ENCODE measurements around the gene UBE2V1. TPM values are rescaled to one million over a fixed set of nuclear protein-coding genes. Genes with fewer than 3 reads are reported as not detected.

Gene UBE2V1
- total and polyA plus RNA-seq, 2 of the 13 experiments (the other 11 are each of a cell fraction or from before 2014, with no cell fraction given), result 81.3 to 132 TPM

DNA sequence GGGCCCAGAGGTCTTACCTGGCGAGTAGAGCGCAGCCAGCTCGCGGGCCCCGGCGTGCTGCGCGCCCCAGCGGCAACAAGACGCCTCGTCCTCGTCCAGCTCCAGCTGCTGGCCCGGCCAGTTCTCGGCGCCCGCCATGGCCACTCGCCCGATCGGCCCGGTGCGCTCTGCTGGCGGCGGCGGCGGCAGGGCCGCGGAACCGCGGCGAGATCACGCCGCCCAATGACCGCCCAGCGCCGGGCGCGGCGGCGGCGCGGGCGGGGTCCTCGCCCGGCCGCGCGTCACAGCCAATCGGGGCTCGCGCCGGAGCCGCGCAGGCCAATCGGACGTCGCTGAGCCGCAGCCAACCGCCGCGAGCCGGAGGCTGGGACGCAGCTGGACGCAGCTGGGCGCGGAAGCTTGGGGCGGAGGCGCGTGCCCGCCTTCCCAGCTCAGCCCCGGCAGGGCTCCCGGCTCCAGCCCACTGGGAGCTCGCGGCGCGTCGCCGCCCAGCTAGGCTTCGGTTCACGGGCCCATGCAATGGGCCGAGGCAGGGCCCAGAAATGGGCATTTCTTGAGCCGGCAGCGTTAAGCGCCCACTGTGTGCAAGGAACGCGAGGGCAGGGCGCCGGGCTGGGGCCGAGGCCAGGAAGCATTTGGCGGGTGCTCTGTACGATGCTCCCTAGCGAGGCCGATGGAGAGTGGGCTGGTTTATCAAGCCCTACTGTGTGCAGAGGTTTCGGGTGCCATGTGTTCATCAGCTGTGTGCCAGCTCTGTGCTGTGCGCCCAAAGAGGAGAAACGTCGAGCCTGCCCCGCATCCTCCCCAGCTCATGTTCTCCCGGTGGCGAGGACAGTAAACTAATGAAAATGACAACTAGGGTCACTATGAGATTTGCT is 40.8 kb upstream of the UBE2V1 start, which contains the start of gene PEDS1 (continued):
- TF ChIP-seq ZHX2 (IDR thresholded peaks at IDR 0.05; ENCODE audit: low read depth), result peak; percentile 44
- TF ChIP-seq ZHX2 (CRISPR knock-in tag; IDR thresholded peaks at IDR 0.05; ENCODE audit: borderline replicate concordance), result no peak; the same call in none of the 2 replicates
- TF ChIP-seq DRAP1 (CRISPR knock-in tag; IDR thresholded peaks at IDR 0.05), result peak; percentile 66
- no peak for TF ChIP-seq ZNF550 (CRISPR knock-in tag; IDR thresholded peaks at IDR 0.05; ENCODE audit: borderline replicate concordance)
- peak; percentile 38; the same call in 1 of the 2 replicates for TF ChIP-seq ZNF3 (CRISPR knock-in tag; IDR thresholded peaks at IDR 0.05)
- peak; percentile 84 for TF ChIP-seq MZF1 (CRISPR knock-in tag; IDR thresholded peaks at IDR 0.05; ENCODE audit: borderline replicate concordance)
- no peak for TF ChIP-seq ZNF784 (CRISPR knock-in tag; IDR thresholded peaks at IDR 0.05; ENCODE audit: borderline replicate concordance)
- TF ChIP-seq ZNF724P (CRISPR knock-in tag; IDR thresholded peaks at IDR 0.05; ENCODE audit: borderline replicate concordance), result peak; percentile 81; the same call in 1 of the 2 replicates
- peak; percentile 96 for TF ChIP-seq PHF8 (CRISPR knock-in tag; IDR thresholded peaks at IDR 0.05)
- peak; percentile 50; the same call in 1 of the 2 replicates for TF ChIP-seq NCOA2 (CRISPR knock-in tag; IDR thresholded peaks at IDR 0.05)
- TF ChIP-seq NR2F2 (IDR thresholded peaks at IDR 0.05; ENCODE audit: borderline replicate concordance, low read depth), result peak; percentile 1; the same call in 1 of the 2 replicates
- TF ChIP-seq RARG (CRISPR knock-in tag; IDR thresholded peaks at IDR 0.05; ENCODE audit: low read depth), result no peak
- TF ChIP-seq, protein P1, sequence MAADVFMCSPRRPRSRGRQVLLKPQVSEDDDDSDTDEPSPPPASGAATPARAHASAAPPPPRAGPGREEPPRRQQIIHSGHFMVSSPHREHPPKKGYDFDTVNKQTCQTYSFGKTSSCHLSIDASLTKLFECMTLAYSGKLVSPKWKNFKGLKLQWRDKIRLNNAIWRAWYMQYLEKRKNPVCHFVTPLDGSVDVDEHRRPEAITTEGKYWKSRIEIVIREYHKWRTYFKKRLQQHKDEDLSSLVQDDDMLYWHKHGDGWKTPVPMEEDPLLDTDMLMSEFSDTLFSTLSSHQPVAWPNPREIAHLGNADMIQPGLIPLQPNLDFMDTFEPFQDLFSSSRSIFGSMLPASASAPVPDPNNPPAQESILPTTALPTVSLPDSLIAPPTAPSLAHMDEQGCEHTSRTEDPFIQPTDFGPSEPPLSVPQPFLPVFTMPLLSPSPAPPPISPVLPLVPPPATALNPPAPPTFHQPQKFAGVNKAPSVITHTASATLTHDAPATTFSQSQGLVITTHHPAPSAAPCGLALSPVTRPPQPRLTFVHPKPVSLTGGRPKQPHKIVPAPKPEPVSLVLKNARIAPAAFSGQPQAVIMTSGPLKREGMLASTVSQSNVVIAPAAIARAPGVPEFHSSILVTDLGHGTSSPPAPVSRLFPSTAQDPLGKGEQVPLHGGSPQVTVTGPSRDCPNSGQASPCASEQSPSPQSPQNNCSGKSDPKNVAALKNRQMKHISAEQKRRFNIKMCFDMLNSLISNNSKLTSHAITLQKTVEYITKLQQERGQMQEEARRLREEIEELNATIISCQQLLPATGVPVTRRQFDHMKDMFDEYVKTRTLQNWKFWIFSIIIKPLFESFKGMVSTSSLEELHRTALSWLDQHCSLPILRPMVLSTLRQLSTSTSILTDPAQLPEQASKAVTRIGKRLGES (CRISPR knock-in tag; IDR thresholded peaks at IDR 0.05; ENCODE audit: borderline replicate concordance), result peak; percentile 69; the same call in 1 of the 2 replicates
- peak; percentile 98 for TF ChIP-seq SAFB2 (CRISPR knock-in tag; IDR thresholded peaks at IDR 0.05; ENCODE audit: borderline replicate concordance, low read depth)
- TF ChIP-seq HDAC2 (CRISPR knock-in tag; IDR thresholded peaks at IDR 0.05), result peak; percentile 84
- peak; percentile 99 for TF ChIP-seq ZNF816 (CRISPR knock-in tag; IDR thresholded peaks at IDR 0.05; ENCODE audit: borderline replicate concordance)
- TF ChIP-seq ATAD3A (CRISPR knock-in tag; IDR thresholded peaks at IDR 0.05), result 0 out of 2 replicates have a peak, but pooled peaks have one; percentile 16
